Measurements from ENCODE around the gene RFTN1. TPM values are rescaled to one million over a fixed set of nuclear protein-coding genes. Genes with fewer than 3 reads are reported as not detected.
A peak's percentile ranks its signal among the peaks of the same experiment; 100 is the strongest.

The RFTN1 gene
- total RNA-seq, 1 donor from 2014 or later: 0.92 TPM

- H3K4me2 ChIP-seq: no peak overlapping the region
- H3K27ac Mint-ChIP-seq: peak overlapping the region; percentile 43
- DNase-seq (ENCODE audit: low spot score): no peak
These were observed 45.5 kb downstream of the RFTN1 start for GRCh38 chr3:16468002-16468335.

GRCh38 chr3:16467393-16467792, 46.1 kb downstream of the RFTN1 start:
- no peaks in the 10 kb centered on the region for H3K9me3 ChIP-seq (ENCODE audit: low read depth)
- H3K27me3 Mint-ChIP-seq (ENCODE audit: insufficient read depth, low read depth): no peaks in the 10 kb centered on the region
- no peaks in the 10 kb centered on the region for H3K4me1 ChIP-seq
- H3K4me1 Mint-ChIP-seq: no peaks in the 10 kb centered on the region
- H3K4me3 ChIP-seq: no peak overlapping the region
- no peak for DNase-seq (ENCODE audit: low spot score)
- H2AFZ ChIP-seq (replicated peaks): no peak overlapping the region
- H3K36me3 ChIP-seq: no peaks in the 10 kb centered on the region
- no peak overlapping the region for H3K4me3 Mint-ChIP-seq
- no peak overlapping the region for H3K4me2 ChIP-seq
- no peaks in the 10 kb centered on the region for H3K27me3 ChIP-seq
- no peaks in the 10 kb centered on the region for H4K20me1 ChIP-seq (ENCODE audit: low read depth)
- no peak overlapping the region for H3K27ac Mint-ChIP-seq
- no peaks in the 10 kb centered on the region for H3K36me3 Mint-ChIP-seq
- no peak overlapping the region for H3K9ac ChIP-seq
- H3K9me3 Mint-ChIP-seq: no peaks in the 10 kb centered on the region
- TF ChIP-seq EZH2phosphoT487 (IDR thresholded peaks at IDR 0.05): no peak
- TF ChIP-seq EZH2 (IDR thresholded peaks at IDR 0.05): no peak
- no peak for TF ChIP-seq CTCF (IDR thresholded peaks at IDR 0.05)
- no peaks in the 10 kb centered on the region for H3K79me2 ChIP-seq (ENCODE audit: low read depth)
- H3K27ac ChIP-seq: no peak overlapping the region
- no peaks in the 10 kb centered on the region for H3F3A ChIP-seq (ENCODE audit: low read depth)

More at GRCh38 chr3:16468002-16468335, 45.5 kb downstream of the RFTN1 start:
- Mint-ChIP-seq H3K36me3 (no peaks in the 10 kb centered on the region), H3K9me3 (no peaks in the 10 kb centered on the region), H3K4me1 (no peaks in the 10 kb centered on the region), H3K27me3 (ENCODE audit: insufficient read depth, low read depth) (no peaks in the 10 kb centered on the region), H3K4me3 (no peak overlapping the region)
- H4K20me1 ChIP-seq (ENCODE audit: low read depth): no peaks in the 10 kb centered on the region
- no peak overlapping the region for H3K4me3 ChIP-seq
- TF ChIP-seq EZH2 (IDR thresholded peaks at IDR 0.05): no peak
- no peak for TF ChIP-seq CTCF (IDR thresholded peaks at IDR 0.05)
- no peak for TF ChIP-seq EZH2phosphoT487 (IDR thresholded peaks at IDR 0.05)
- no peaks in the 10 kb centered on the region for H3F3A ChIP-seq (ENCODE audit: low read depth)
- H3K36me3 ChIP-seq: no peaks in the 10 kb centered on the region
- H2AFZ ChIP-seq (replicated peaks): no peak overlapping the region
- H3K27me3 ChIP-seq: no peaks in the 10 kb centered on the region
- no peak overlapping the region for H3K9ac ChIP-seq
- no peaks in the 10 kb centered on the region for H3K4me1 ChIP-seq
- H3K9me3 ChIP-seq (ENCODE audit: low read depth): no peaks in the 10 kb centered on the region
- no peak overlapping the region for H3K27ac ChIP-seq
- no peaks in the 10 kb centered on the region for H3K79me2 ChIP-seq (ENCODE audit: low read depth)

GRCh38 chr3:16466822-16467221, 46.7 kb downstream of the RFTN1 start:
- no peaks in the 10 kb centered on the region for H3K27me3 ChIP-seq

More at GRCh38 chr3:16466822-16467221, 46.7 kb downstream of the RFTN1 start:
- Histone ChIP-seq H3K9me3 (ENCODE audit: low read depth) (no peaks in the 10 kb centered on the region), H3K4me2 (no peak overlapping the region), H3K36me3 (no peaks in the 10 kb centered on the region), H3K27ac (no peak overlapping the region), H4K20me1 (ENCODE audit: low read depth) (no peaks in the 10 kb centered on the region), H3K79me2 (ENCODE audit: low read depth) (no peaks in the 10 kb centered on the region), H3F3A (ENCODE audit: low read depth) (no peaks in the 10 kb centered on the region), H3K4me3 (no peak overlapping the region), H3K9ac (no peak overlapping the region), H2AFZ (replicated peaks) (no peak overlapping the region), H3K4me1 (no peaks in the 10 kb centered on the region)
- Mint-ChIP-seq H3K36me3 (no peaks in the 10 kb centered on the region), H3K9me3 (no peaks in the 10 kb centered on the region), H3K4me1 (no peaks in the 10 kb centered on the region), H3K27ac (no peak overlapping the region), H3K27me3 (ENCODE audit: insufficient read depth, low read depth) (no peaks in the 10 kb centered on the region), H3K4me3 (no peak overlapping the region)
- no peak for TF ChIP-seq EZH2phosphoT487 (IDR thresholded peaks at IDR 0.05)
- no peak for TF ChIP-seq CTCF (IDR thresholded peaks at IDR 0.05)
- TF ChIP-seq EZH2 (IDR thresholded peaks at IDR 0.05): no peak
- no peak for DNase-seq (ENCODE audit: low spot score)
